ENCODE measurements around the gene SLC26A1.

- TF ChIP-seq POLR2AphosphoS5 (IDR thresholded peaks at IDR 0.05) (no peak), POLR2A (IDR thresholded peaks at IDR 0.05) (no peak)
Observed at GRCh38 chr4:1017706-1018105, 24.5 kb upstream of the SLC26A1 start.
